ENCODE results near the gene ELK1. TPM values are rescaled to one million over a fixed set of nuclear protein-coding genes. Genes with fewer than 3 reads are reported as not detected.
A peak's percentile ranks its signal among the peaks of the same experiment; 100 is the strongest.

Gene ELK1
- total RNA-seq, 1 donor from 2014 or later, result 18.9 TPM

DNA sequence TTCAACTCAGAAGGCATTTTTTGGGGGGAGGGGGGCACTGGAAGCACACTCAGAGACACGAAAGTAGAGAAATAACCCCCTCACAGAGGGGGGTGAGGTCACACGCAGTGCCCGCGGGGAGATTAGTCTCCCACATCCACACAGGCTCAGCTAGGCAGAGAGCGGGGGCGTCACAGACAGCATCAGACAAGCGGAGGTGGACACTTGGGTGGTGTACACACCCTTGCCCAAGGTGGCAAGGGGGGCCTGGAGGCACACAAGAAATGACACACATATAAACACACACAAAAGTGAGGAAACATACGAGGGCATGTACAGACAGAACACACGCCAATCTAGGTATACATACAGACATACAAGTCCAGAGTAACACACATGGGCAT is 30.1 kb downstream of the ELK1 start:
- intact Hi-C loops (cut with DNase I), result no loop called here
- TF ChIP-seq POLR2AphosphoS5 (IDR thresholded peaks at IDR 0.05; ENCODE audit: insufficient read depth in 1 of 2, low read depth in 1 of 2) (no peak), POLR2A (IDR thresholded peaks at IDR 0.05) (no peak), CTCF (IDR thresholded peaks at IDR 0.05) (no peak)
- no peak overlapping the region for H3K27ac ChIP-seq
- no peaks in the 10 kb centered on the region for H3K36me3 ChIP-seq
- no peaks in the 10 kb centered on the region for H3K27me3 ChIP-seq
- H3K4me1 ChIP-seq, result peaks cover 4% of the 10 kb centered on the region
- DNase-seq (ENCODE audit: extremely low spot score in 2 of 2), result peak; percentile 40 to 60
- H3K9me3 ChIP-seq, result no peaks in the 10 kb centered on the region
- H3K4me3 ChIP-seq, result no peak overlapping the region

- Histone ChIP-seq H3K27ac (no peak within 1 kb of the TSS), H3K9me3 (no peaks in the 10 kb centered on the region), H3K4me3 (peak within 1 kb of the TSS; percentile 13 to 32), H3K36me3 (no peaks in the 10 kb centered on the region), H3K4me1 (peaks cover 4% of the 10 kb centered on the region), H3K27me3 (no peaks in the 10 kb centered on the region)
- DNase-seq (ENCODE audit: extremely low spot score in 2 of 2), result peak; percentile 70 to 87
- TF ChIP-seq CTCF (IDR thresholded peaks at IDR 0.05) (no peak), POLR2AphosphoS5 (IDR thresholded peaks at IDR 0.05; ENCODE audit: insufficient read depth in 1 of 2, low read depth in 1 of 2) (no peak), POLR2A (IDR thresholded peaks at IDR 0.05) (no peak)
- intact Hi-C loops (cut with DNase I), result no loop called here
These were observed 30.7 kb downstream of the ELK1 start, which contains the start of gene SYN1 for GRCh38 chrX:47619486-47620302. TSS of gene SYN1 (minus strand) at chrX:47619857. CDS start at chrX:47619728, 129 bp downstream.

- Histone ChIP-seq H3K4me3 (peak overlapping the region in 1 of 2 donors; percentile 32), H3K9me3 (no peaks in the 10 kb centered on the region), H3K27me3 (no peaks in the 10 kb centered on the region), H3K36me3 (no peaks in the 10 kb centered on the region), H3K27ac (no peak overlapping the region), H3K4me1 (peaks cover 4% of the 10 kb centered on the region)
- TF ChIP-seq POLR2A (IDR thresholded peaks at IDR 0.05) (no peak), CTCF (IDR thresholded peaks at IDR 0.05) (no peak), POLR2AphosphoS5 (IDR thresholded peaks at IDR 0.05; ENCODE audit: insufficient read depth in 1 of 2, low read depth in 1 of 2) (no peak)
- peak; percentile 25 to 76 for DNase-seq (ENCODE audit: extremely low spot score in 2 of 2)
- intact Hi-C loops (cut with DNase I), result no loop called here
These were observed 31.4 kb downstream of the ELK1 start for GRCh38 chrX:47618923-47619485.

- H3K27me3 ChIP-seq, result no peaks in the 10 kb centered on the region
- peaks cover 4% of the 10 kb centered on the region for H3K4me1 ChIP-seq
- TF ChIP-seq POLR2AphosphoS5 (IDR thresholded peaks at IDR 0.05; ENCODE audit: insufficient read depth in 1 of 2, low read depth in 1 of 2) (no peak), CTCF (IDR thresholded peaks at IDR 0.05) (no peak), POLR2A (IDR thresholded peaks at IDR 0.05) (no peak)
- DNase-seq (ENCODE audit: extremely low spot score in 2 of 2), result peak in 1 of 2 donors; percentile 61
- H3K36me3 ChIP-seq, result no peaks in the 10 kb centered on the region
- intact Hi-C loops (cut with DNase I), result no loop called here
- no peak overlapping the region for H3K27ac ChIP-seq
- no peaks in the 10 kb centered on the region for H3K9me3 ChIP-seq
- H3K4me3 ChIP-seq, result no peak overlapping the region
These were observed 35.7 kb downstream of the ELK1 start for GRCh38 chrX:47614618-47615017.

GRCh38 chrX:47613082-47613481 is 37.3 kb downstream of the ELK1 start:
- H3K36me3 ChIP-seq, result no peaks in the 10 kb centered on the region
- H3K27ac ChIP-seq, result no peak overlapping the region
- no peak overlapping the region for H3K4me3 ChIP-seq
- no peak for TF ChIP-seq POLR2A (IDR thresholded peaks at IDR 0.05)
- H3K4me1 ChIP-seq, result no peaks in the 10 kb centered on the region
- H3K9me3 ChIP-seq, result no peaks in the 10 kb centered on the region
- DNase-seq (ENCODE audit: extremely low spot score in 2 of 2), result peak in 1 of 2 donors; percentile 49
- intact Hi-C loops (cut with DNase I), result no loop called here
- H3K27me3 ChIP-seq, result no peaks in the 10 kb centered on the region
